H1 (cell line): ENCODE results near the gene ACER3. TPM values are rescaled to one million over a fixed set of nuclear protein-coding genes. Genes with fewer than 3 reads are reported as not detected.

Experiments
- CTCF ChIA-PET: fragments of 300-600 bp; sonication (Branson Sonifier 250); formaldehyde crosslinking; loops from one replicate; lab custom pipeline; 2021; ENCODE audit not compliant: partially characterized antibody; lab: Charles Lee
- POLR2A ChIA-PET: fragments of 300-600 bp; sonication (Branson Sonifier 250); formaldehyde crosslinking; loops from one replicate; lab custom pipeline; 2021; ENCODE audit warnings: inconsistent platforms; ENCODE audit not compliant: partially characterized antibody; lab: Charles Lee
- DNase-seq, 2 experiments: peaks; one replicate each; pipeline versions ENCODE4 v3.0.0 to v3.0.0-alpha.2; 2010 to 2022; ENCODE audit warnings: low spot score in 2 of 2, low read depth in 1 of 2, mixed read lengths in 1 of 2
- FAIRE-seq: peaks from 2 replicates; lab custom pipeline; 2011; peaks lifted over from hg19 to GRCh38; lab: Jason Lieb, UNC
- H2AFZ ChIP-seq: 2 replicates; pipeline ENCODE4 v1.8.1; 2012; ENCODE audit warnings: low read length, inconsistent platforms
- H2AK5ac ChIP-seq: 2 replicates; pipeline ENCODE4 v1.6.1; 2013; ENCODE audit warnings: low read depth, low read length
- H2BK120ac ChIP-seq: replicated peaks from 2 replicates; pipeline ENCODE3; 2013; ENCODE audit warnings: low read depth, low read length, inconsistent platforms
- H2BK12ac ChIP-seq: 2 replicates; pipeline ENCODE4 v1.6.1; 2013; ENCODE audit warnings: low read depth, low read length
- H2BK15ac ChIP-seq: 2 replicates; pipeline ENCODE4 v1.6.1; 2013; ENCODE audit warnings: low read length
- H2BK20ac ChIP-seq: 2 replicates; pipeline ENCODE4 v1.6.1; 2013; ENCODE audit warnings: low read length
- H2BK5ac ChIP-seq: 2 replicates; pipeline ENCODE4 v1.6.1; 2013; ENCODE audit warnings: low read depth, low read length
- H3K14ac ChIP-seq: 2 replicates; pipeline ENCODE4 v1.6.1; 2013; ENCODE audit warnings: inconsistent platforms; ENCODE audit not compliant: insufficient read length
- H3K18ac ChIP-seq: 2 replicates; pipeline ENCODE4 v1.6.1; 2013; ENCODE audit warnings: low read length; ENCODE audit errors: extremely low read depth
- H3K23ac ChIP-seq: 2 replicates; pipeline ENCODE4 v1.6.1; 2013; ENCODE audit warnings: inconsistent platforms; ENCODE audit not compliant: insufficient read length
- H3K23me2 ChIP-seq: 2 replicates; pipeline ENCODE4 v1.6.1; 2013; ENCODE audit warnings: low read depth, low read length
- H3K27ac ChIP-seq: 2 replicates; pipeline ENCODE4 v1.6.1; 2011; ENCODE audit warnings: low read depth, low read length, inconsistent platforms
- H3K27me3 ChIP-seq, 4 experiments: replicated peaks in 1 of 4; 1 replicate in 1 of 4; 2 replicates in 3 of 4; pipeline versions ENCODE4 v1.6.1 to v1.8.1; 2011 to 2013; ENCODE audit warnings: low read length in 3 of 4, mild to moderate bottlenecking in 3 of 4, inconsistent platforms in 2 of 4, mixed read lengths in 2 of 4, moderate library complexity in 1 of 4; ENCODE audit not compliant: control insufficient read depth in 3 of 4, insufficient read depth in 3 of 4; ENCODE audit errors: extremely low read depth in 1 of 4
- H3K36me3 ChIP-seq, 4 experiments: 2 replicates each; pipeline versions ENCODE4 v1.6.1 to v1.8.1; 2011 to 2013; ENCODE audit warnings: mild to moderate bottlenecking in 4 of 4, low read length in 3 of 4, moderate library complexity in 2 of 4, control low read depth in 1 of 4, inconsistent platforms in 1 of 4; ENCODE audit not compliant: insufficient read depth in 4 of 4, control insufficient read depth in 2 of 4
- H3K4ac ChIP-seq: replicated peaks from 2 replicates; pipeline ENCODE3; 2013; ENCODE audit warnings: low read length, low read depth, mixed read lengths, inconsistent platforms; ENCODE audit not compliant: insufficient read length
- H3K4me1 ChIP-seq, 4 experiments: replicated peaks in 1 of 4; 1 replicate in 1 of 4; 2 replicates in 3 of 4; pipeline versions ENCODE4 v1.6.1 to v1.8.1; 2011 to 2013; ENCODE audit warnings: low read length in 3 of 4, inconsistent platforms in 2 of 4, mixed read lengths in 1 of 4; ENCODE audit not compliant: insufficient read depth in 4 of 4, control insufficient read depth in 3 of 4
- H3K4me2 ChIP-seq, 2 experiments: 2 replicates each; pipeline versions ENCODE4 v1.6.1 to v1.8.1; 2011 to 2013; ENCODE audit warnings: low read depth in 2 of 2, low read length in 2 of 2, control low read depth in 1 of 2, inconsistent platforms in 1 of 2, mild to moderate bottlenecking in 1 of 2; ENCODE audit not compliant: insufficient read depth in 1 of 2
- H3K4me3 ChIP-seq, 4 experiments: fragments of 200-600, 300-600 bp in 1 of 4; sonication (generic), shearing (Covaris generic), sonication (Bioruptor Twin) in 1 of 4; 2 replicates each; pipeline versions ENCODE4 v1.5.1 to v1.8.1; 2011 to 2016; ENCODE audit warnings: low read length in 4 of 4, low read depth in 3 of 4, control low read depth in 2 of 4, inconsistent platforms in 2 of 4, mild to moderate bottlenecking in 2 of 4, mixed read lengths in 1 of 4, moderate library complexity in 1 of 4; ENCODE audit not compliant: insufficient read depth in 2 of 4; ENCODE audit errors: extremely low read depth in 1 of 4
- H3K56ac ChIP-seq: replicated peaks from 2 replicates; pipeline ENCODE3; 2013; ENCODE audit warnings: low read depth, mild to moderate bottlenecking, mixed read lengths, low read length, inconsistent platforms; ENCODE audit not compliant: insufficient read length
- H3K79me1 ChIP-seq: 2 replicates; pipeline ENCODE4 v1.6.1; 2013; ENCODE audit warnings: low read depth, low read length, control low read depth
- H3K79me2 ChIP-seq, 2 experiments: 2 replicates each; pipeline versions ENCODE4 v1.6.1 to v1.8.1; 2012 to 2013; ENCODE audit warnings: low read length in 2 of 2, mild to moderate bottlenecking in 2 of 2, inconsistent platforms in 1 of 2; ENCODE audit not compliant: insufficient read depth in 2 of 2, control insufficient read depth in 1 of 2
- H3K9ac ChIP-seq, 4 experiments: replicated peaks in 1 of 4; 1 replicate in 1 of 4; 2 replicates in 3 of 4; pipeline versions ENCODE4 v1.6.1 to v1.8.1; 2011 to 2013; ENCODE audit warnings: low read depth in 3 of 4, low read length in 3 of 4, control low read depth in 2 of 4, mild to moderate bottlenecking in 2 of 4, moderate library complexity in 2 of 4, inconsistent platforms in 1 of 4; ENCODE audit errors: extremely low read depth in 1 of 4
- H3K9me3 ChIP-seq, 2 experiments: 2 replicates each; pipeline versions ENCODE4 v1.6.1 to v1.8.1; 2012 to 2013; ENCODE audit warnings: mild to moderate bottlenecking in 2 of 2, moderate library complexity in 2 of 2, control low read depth in 1 of 2, inconsistent platforms in 1 of 2, low read depth in 1 of 2, low read length in 1 of 2, mixed read lengths in 1 of 2; ENCODE audit not compliant: insufficient read depth in 2 of 2
- H4K20me1 ChIP-seq, 2 experiments: replicated peaks in 1 of 2; 2 replicates each; pipeline versions ENCODE3 to v1.8.1; 2011 to 2013; ENCODE audit warnings: inconsistent platforms in 2 of 2, low read length in 2 of 2, mild to moderate bottlenecking in 1 of 2; ENCODE audit not compliant: insufficient read depth in 2 of 2, control insufficient read depth in 1 of 2
- H4K5ac ChIP-seq: 2 replicates; pipeline ENCODE4 v1.6.1; 2013; ENCODE audit warnings: low read length, low read depth, mixed read lengths, inconsistent platforms; ENCODE audit not compliant: insufficient read length
- H4K8ac ChIP-seq: 2 replicates; pipeline ENCODE4 v1.8.0; 2013; ENCODE audit warnings: mild to moderate bottlenecking, moderate library complexity, low read length, inconsistent platforms; ENCODE audit not compliant: insufficient read depth; ENCODE audit errors: extremely low read depth
- H4K91ac ChIP-seq: replicated peaks from 2 replicates; pipeline ENCODE3; 2013; ENCODE audit warnings: low read length, mixed read lengths, inconsistent platforms; ENCODE audit not compliant: insufficient read length
- BRCA1 ChIP-seq: IDR thresholded peaks from 2 replicates; pipeline ENCODE4 v1.6.1; 2012; ENCODE audit warnings: low read depth, low read length, improper control_type of control experiment
- CBX5 ChIP-seq: fragments of 300-800, 300-1000 bp; sonication (generic); IDR thresholded peaks from 2 replicates; pipeline ENCODE4 v1.7.1; 2016; ENCODE audit warnings: antibody characterized with exemption, low read length, low read depth
- CEBPB ChIP-seq: IDR thresholded peaks from 2 replicates; pipeline ENCODE4 v1.6.1; 2012; ENCODE audit warnings: low read depth, low read length
- CREB1 ChIP-seq: IDR thresholded peaks from 2 replicates; pipeline ENCODE4 v1.6.1; 2012; ENCODE audit warnings: inconsistent platforms
- RBBP5 ChIP-seq: IDR thresholded peaks from 2 replicates; pipeline ENCODE4 v1.7.1; 2012; ENCODE audit warnings: low read depth, mild to moderate bottlenecking, inconsistent platforms, low read length, moderate library complexity, borderline replicate concordance
- SP4 ChIP-seq: IDR thresholded peaks from 2 replicates; pipeline ENCODE4 v1.6.1; 2012; ENCODE audit warnings: low read length, inconsistent platforms
- SRF ChIP-seq: IDR thresholded peaks from 2 replicates; pipeline ENCODE4 v1.6.1; 2011; ENCODE audit warnings: mild to moderate bottlenecking, low read depth, low read length, moderate library complexity
- SUZ12 ChIP-seq: fragments of 200-600 bp; sonication (generic); IDR thresholded peaks from 2 replicates; pipeline ENCODE4 v1.6.1; 2012; ENCODE audit warnings: mild to moderate bottlenecking, inconsistent platforms, low read length, moderate library complexity, mixed read lengths
- TBP ChIP-seq: IDR thresholded peaks from 2 replicates; pipeline ENCODE4 v1.6.1; 2011; ENCODE audit warnings: low read depth, low read length, improper control_type of control experiment
- TCF12 ChIP-seq: IDR thresholded peaks from 2 replicates; pipeline ENCODE4 v1.6.1; 2011; ENCODE audit warnings: low read depth, mild to moderate bottlenecking, low read length
- TEAD4 ChIP-seq: IDR thresholded peaks from 2 replicates; pipeline ENCODE4 v1.6.1; 2012; ENCODE audit warnings: low read depth, low read length, inconsistent platforms, mixed read lengths
- WGBS, 2 experiments: shearing (Covaris generic) in 1 of 2; methylation state at CpG; one replicate each; pipeline versions ENCODE4 v1.1.6 to v1.1.7; 2013 to 2015; ENCODE audit warnings: low lambda C conversion rate in 2 of 2, mixed read lengths in 2 of 2, inconsistent platforms in 1 of 2, low coverage in 1 of 2, missing lambda C conversion rate in 1 of 2; ENCODE audit not compliant: insufficient replicate concordance in 2 of 2, insufficient coverage in 1 of 2, insufficient read length in 1 of 2; ENCODE audit errors: extremely low coverage in 1 of 2, missing lambda C conversion rate in 1 of 2; 5-methylcytosine and 5-hydroxymethylcytosine counted together
- polyA plus RNA-seq, 7 experiments: library from polyadenylated mRNA; depleted of rRNA in 3 of 7; stranded (reverse) in 5 of 7; unstranded in 2 of 7; fragments of >200 nt in 5 of 7; fragments of 200-250 nt in 2 of 7; gene quantifications; 1 replicate in 5 of 7; 2 replicates in 1 of 7; 4 replicates in 1 of 7; pipeline versions ENCODE4 v1.2.1 to v1.2.3, GENCODE V29; 2011 to 2013; ENCODE audit warnings: missing spikeins in 2 of 7, mixed read lengths in 2 of 7
- total RNA-seq: library from RNA; stranded (reverse); fragmentation: NEBNext Ultra II Directional; extraction: Animal tissue kit (Norgen Biotek cat#: 25700); gene quantifications from 2 replicates; pipeline ENCODE4 v1.2.1, GENCODE V29; 2021
- TF ChIP-seq, protein P1 (sequence below): IDR thresholded peaks from 2 replicates; pipeline ENCODE4 v1.6.1; 2011; ENCODE audit warnings: low read length, improper control_type of control experiment
- TF ChIP-seq, protein P2 (sequence below): IDR thresholded peaks from 2 replicates; pipeline ENCODE4 v1.6.1; 2012; ENCODE audit warnings: inconsistent platforms

Gene ACER3
- total and polyA plus RNA-seq, 2 of the 8 experiments (the other 6 are each of a cell fraction or from before 2014, with no cell fraction given) = 5.7 to 16.2 TPM

DNA sequence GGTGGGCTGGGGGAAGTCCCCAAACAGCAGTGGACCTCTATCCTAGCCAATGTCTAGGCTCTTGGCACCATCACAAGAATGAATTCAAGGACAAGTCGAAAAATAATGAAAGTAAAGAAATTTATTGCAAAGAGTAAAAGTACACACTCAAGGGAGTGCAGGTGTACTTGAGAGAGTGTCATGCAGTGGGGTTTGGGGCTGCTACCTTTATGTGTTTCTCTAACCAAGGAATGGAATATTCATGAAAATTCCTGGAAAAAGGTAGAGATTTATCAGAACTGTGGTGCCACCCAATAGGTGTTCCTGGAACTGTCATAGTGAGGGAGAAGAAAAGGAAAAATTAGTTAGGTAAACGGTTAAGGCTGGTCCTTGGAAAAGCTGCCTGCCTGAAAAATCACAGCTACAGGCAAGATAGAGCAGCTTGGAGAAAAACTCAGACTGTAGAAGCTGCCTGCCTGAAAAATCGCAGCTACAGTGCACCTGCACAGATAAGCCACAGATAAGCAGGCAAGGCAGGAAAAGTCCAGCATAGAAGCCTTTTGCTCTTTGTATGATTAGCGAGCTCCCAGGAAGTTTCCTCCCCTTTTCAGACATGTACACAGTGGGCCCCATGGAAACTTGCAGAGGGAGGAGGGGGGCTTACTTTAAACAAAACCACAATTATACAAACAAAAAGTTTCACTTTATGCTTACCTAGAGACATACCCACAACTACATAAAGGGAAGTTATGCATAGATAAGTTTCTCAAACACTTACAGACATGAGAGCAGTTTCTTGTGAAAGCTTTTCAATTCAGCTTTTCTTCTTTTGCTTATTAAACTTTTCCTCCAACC, 102.1 kb downstream of the ACER3 start:
- H2BK12ac ChIP-seq = no peak overlapping the region
- H4K20me1 ChIP-seq = no peaks in the 10 kb centered on the region
- DNase-seq = no peak
- TF ChIP-seq CBX5 (no peak), CEBPB (no peak), SRF (no peak), RBBP5 (no peak), BRCA1 (no peak), SUZ12 (no peak), TBP (no peak), CREB1 (no peak), SP4 (no peak), TEAD4 (no peak), TCF12 (no peak)
- TF ChIP-seq, protein P1, sequence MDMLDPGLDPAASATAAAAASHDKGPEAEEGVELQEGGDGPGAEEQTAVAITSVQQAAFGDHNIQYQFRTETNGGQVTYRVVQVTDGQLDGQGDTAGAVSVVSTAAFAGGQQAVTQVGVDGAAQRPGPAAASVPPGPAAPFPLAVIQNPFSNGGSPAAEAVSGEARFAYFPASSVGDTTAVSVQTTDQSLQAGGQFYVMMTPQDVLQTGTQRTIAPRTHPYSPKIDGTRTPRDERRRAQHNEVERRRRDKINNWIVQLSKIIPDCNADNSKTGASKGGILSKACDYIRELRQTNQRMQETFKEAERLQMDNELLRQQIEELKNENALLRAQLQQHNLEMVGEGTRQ = no peak
- TF ChIP-seq, protein P2, sequence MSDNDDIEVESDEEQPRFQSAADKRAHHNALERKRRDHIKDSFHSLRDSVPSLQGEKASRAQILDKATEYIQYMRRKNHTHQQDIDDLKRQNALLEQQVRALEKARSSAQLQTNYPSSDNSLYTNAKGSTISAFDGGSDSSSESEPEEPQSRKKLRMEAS = no peak
- no peak overlapping the region for H3K4ac ChIP-seq
- H3K9ac ChIP-seq = no peak overlapping the region
- no peak overlapping the region for H2BK5ac ChIP-seq
- POLR2A ChIA-PET = no interaction called here
- H2BK120ac ChIP-seq = no peak overlapping the region
- no peaks in the 10 kb centered on the region for H3K79me1 ChIP-seq
- no peak overlapping the region for H4K5ac ChIP-seq
- H2AK5ac ChIP-seq = no peak overlapping the region
- H4K91ac ChIP-seq = no peak overlapping the region
- peaks cover 0 to 21% (median 7%) of the 10 kb centered on the region in 4 experiments; a peak in 4 of 8 replicates for H3K36me3 ChIP-seq
- no peak overlapping the region for H3K14ac ChIP-seq
- H4K8ac ChIP-seq = no peak overlapping the region
- H3K18ac ChIP-seq = no peak overlapping the region
- no peak for FAIRE-seq
- H2BK15ac ChIP-seq = no peak overlapping the region
- H3K9me3 ChIP-seq = peaks cover 15 to 21% of the 10 kb centered on the region in 2 experiments
- H3K4me3 ChIP-seq = no peak overlapping the region
- no peak overlapping the region for H2BK20ac ChIP-seq
- 78% methylated on average over 4 of the region's 4 CpGs; no CpG with 5 or more reads in 1 of the 2 experiments for WGBS, 2 experiments
- H3K23ac ChIP-seq = no peak overlapping the region
- H3K4me2 ChIP-seq = no peak overlapping the region
- CTCF ChIA-PET = interaction anchor here (1.0 to 1.5 kb wide), 2 partner anchors 44 to 154 kb away, joined by 3 to 10 read pairs; no protein-coding TSS in a partner anchor
- no peaks in the 10 kb centered on the region for H3K23me2 ChIP-seq
- H3K79me2 ChIP-seq = no peaks in the 10 kb centered on the region
- no peak overlapping the region for H3K27ac ChIP-seq
- no peak overlapping the region for H2AFZ ChIP-seq
- H3K4me1 ChIP-seq = no peaks in the 10 kb centered on the region
- no peak overlapping the region for H3K56ac ChIP-seq
- H3K27me3 ChIP-seq = no peaks in the 10 kb centered on the region
